Gastrocnemius medialis (tissue), 4 donors: ENCODE results near the gene CORT.

ENCODE experiments used
- POLR2A ChIP-seq, 2 donors: fragments of 450-650 bp; IDR thresholded peaks; one replicate each; pipeline ENCODE4 v1.6.1; 2017; ENCODE audit warnings: antibody characterized with exemption in 2 of 2, mild to moderate bottlenecking in 2 of 2, moderate library complexity in 2 of 2
- TF ChIP-seq, protein P1 (sequence below), 5 experiments: fragments of 450-650 bp in 3 of 5; fragments of 200-600 bp in 2 of 5; sonication (generic) in 2 of 5; IDR thresholded peaks in 4 of 5; conservative IDR thresholded peaks in 1 of 5; 1 replicate in 4 of 5; 2 replicates in 1 of 5; pipeline ENCODE4 v1.5.1; 2016 to 2019; ENCODE audit warnings: antibody characterized with exemption in 5 of 5, mild to moderate bottlenecking in 3 of 5, moderate library complexity in 3 of 5

GRCh38 chr1:10497109-10497508 lies 47.3 kb downstream of the CORT start:
- no peak for TF ChIP-seq POLR2A (IDR thresholded peaks at IDR 0.05)
- TF ChIP-seq, protein P1, sequence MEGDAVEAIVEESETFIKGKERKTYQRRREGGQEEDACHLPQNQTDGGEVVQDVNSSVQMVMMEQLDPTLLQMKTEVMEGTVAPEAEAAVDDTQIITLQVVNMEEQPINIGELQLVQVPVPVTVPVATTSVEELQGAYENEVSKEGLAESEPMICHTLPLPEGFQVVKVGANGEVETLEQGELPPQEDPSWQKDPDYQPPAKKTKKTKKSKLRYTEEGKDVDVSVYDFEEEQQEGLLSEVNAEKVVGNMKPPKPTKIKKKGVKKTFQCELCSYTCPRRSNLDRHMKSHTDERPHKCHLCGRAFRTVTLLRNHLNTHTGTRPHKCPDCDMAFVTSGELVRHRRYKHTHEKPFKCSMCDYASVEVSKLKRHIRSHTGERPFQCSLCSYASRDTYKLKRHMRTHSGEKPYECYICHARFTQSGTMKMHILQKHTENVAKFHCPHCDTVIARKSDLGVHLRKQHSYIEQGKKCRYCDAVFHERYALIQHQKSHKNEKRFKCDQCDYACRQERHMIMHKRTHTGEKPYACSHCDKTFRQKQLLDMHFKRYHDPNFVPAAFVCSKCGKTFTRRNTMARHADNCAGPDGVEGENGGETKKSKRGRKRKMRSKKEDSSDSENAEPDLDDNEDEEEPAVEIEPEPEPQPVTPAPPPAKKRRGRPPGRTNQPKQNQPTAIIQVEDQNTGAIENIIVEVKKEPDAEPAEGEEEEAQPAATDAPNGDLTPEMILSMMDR (IDR thresholded peaks at IDR 0.05 in 4 of 5, conservative IDR thresholded peaks at IDR 0.05 in 1 of 5), result no peak
